8988T (cell line): Measurements from ENCODE around the gene ZNF444.
"Not testable (repeated sequence)": the region's sequence is repeated elsewhere in the genome, so short reads cannot be mapped to it uniquely, and the experiment has no call there.

Experiments
- DNase-seq: peaks from one replicate; pipeline ENCODE4 v3.0.0; 2011

Gene ZNF444

GRCh38 chr19:56191115-56191514 lies 50.0 kb downstream of the ZNF444 start:
- DNase-seq, result no peak

GRCh38 chr19:56191711-56192110 lies 50.6 kb downstream of the ZNF444 start:
- no peak for DNase-seq

- no peak for DNase-seq
Measured at GRCh38 chr19:56193981-56194640, 53.0 kb downstream of the ZNF444 start.

DNA sequence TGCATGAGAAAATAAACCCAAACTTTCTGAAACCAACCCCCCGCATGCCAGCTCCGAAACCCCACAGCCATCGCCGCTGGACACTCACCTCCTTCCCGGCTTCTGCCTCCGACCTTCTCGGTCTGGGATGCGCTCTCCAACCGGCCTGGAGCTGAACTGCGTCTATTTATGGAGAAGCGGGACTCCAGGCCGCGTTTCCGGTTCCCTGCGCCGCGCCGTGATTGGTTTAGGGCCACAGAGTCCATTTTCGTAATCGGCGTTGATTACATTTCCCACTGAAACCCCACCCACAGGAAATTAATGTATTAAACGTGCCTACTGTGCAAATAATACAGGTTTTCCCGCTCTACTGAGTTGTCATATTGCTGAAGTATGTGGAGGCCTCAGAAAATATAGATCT lies 56.6 kb downstream of the ZNF444 start, which contains the start of gene ZSCAN5B:
ZSCAN5B (minus strand) TSS at position 138 of the 400 bp plus-strand sequence. CDS start 4,731 bp downstream, outside the sequence.
- DNase-seq, result not testable (repeated sequence)

GRCh38 chr19:56199687-56200086 lies 58.6 kb downstream of the ZNF444 start:
- no peak for DNase-seq

- no peak for DNase-seq
Measured at GRCh38 chr19:56201973-56202372, 60.9 kb downstream of the ZNF444 start, which contains the start of gene ZSCAN5C. TSS of gene ZSCAN5C (plus strand) at chr19:56202273. CDS start at chr19:56205914, 3,641 bp downstream.

- DNase-seq, result not testable (repeated sequence)
Measured at GRCh38 chr19:56207581-56207980, 66.5 kb downstream of the ZNF444 start.

DNA sequence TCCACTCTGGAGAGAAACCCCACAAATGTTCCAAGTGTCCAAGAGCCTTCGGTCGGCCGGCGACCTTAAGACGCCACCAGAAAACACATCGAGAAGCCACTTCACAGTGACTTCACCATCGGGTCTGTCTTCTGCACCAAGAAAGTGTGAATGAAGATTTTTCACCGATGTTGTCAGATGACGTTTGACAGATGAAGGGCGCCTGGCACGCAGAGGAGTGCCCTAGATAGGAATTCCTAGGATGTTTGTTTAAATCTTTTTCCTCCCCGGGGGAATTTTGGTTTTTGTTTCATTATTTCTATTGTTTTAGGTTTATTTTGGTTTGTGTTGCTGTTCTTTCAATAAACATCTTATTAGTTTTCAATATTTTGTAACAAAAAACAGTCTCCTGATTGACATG lies 68.0 kb downstream of the ZNF444 start:
- DNase-seq, result no peak

DNA sequence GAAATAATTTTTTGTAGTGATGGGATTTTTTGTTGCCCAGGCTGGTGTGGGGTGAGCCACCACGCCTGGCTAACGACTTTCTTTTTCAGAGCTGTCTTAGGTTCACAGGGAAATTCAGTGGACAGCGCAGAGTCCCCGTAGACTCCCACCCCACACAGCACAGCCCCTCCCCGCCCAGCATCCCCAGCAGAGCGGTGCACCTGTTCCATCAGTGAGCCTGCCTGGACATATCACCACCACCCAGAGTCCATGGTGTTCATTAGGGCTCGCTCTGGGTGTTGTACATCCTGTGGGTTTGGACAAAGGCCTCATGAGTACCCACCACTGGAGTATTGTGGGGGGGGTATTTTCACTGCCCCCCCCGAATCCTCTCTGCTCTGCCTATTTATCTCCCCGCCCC lies 68.9 kb downstream of the ZNF444 start:
- DNase-seq, result not testable (repeated sequence)
